Measurements from ENCODE around the gene CDH11.

DNA sequence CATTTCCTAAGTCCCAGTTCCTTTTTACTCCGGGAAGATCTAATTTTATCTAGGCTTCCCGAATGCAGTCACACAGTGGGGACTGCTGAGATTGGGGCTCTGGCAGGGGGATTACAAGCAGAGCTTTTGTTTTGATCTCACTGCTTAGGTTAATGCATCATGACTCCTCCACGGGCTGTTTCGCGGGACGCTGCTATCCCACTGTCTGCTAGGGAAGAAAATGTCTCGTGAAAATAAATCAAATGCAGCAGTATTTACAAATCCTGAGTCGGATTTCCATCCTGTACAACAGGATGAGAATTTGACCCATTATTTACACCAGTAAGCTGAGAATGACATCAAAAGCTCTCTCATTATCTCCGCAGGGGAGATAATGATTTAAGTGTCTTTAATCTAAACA lies 83.8 kb downstream of the CDH11 start:
- TF ChIP-seq, protein P1, sequence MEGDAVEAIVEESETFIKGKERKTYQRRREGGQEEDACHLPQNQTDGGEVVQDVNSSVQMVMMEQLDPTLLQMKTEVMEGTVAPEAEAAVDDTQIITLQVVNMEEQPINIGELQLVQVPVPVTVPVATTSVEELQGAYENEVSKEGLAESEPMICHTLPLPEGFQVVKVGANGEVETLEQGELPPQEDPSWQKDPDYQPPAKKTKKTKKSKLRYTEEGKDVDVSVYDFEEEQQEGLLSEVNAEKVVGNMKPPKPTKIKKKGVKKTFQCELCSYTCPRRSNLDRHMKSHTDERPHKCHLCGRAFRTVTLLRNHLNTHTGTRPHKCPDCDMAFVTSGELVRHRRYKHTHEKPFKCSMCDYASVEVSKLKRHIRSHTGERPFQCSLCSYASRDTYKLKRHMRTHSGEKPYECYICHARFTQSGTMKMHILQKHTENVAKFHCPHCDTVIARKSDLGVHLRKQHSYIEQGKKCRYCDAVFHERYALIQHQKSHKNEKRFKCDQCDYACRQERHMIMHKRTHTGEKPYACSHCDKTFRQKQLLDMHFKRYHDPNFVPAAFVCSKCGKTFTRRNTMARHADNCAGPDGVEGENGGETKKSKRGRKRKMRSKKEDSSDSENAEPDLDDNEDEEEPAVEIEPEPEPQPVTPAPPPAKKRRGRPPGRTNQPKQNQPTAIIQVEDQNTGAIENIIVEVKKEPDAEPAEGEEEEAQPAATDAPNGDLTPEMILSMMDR (IDR thresholded peaks at IDR 0.05) = no peak
- TF ChIP-seq EZH2 (IDR thresholded peaks at IDR 0.05; ENCODE audit: borderline replicate concordance, insufficient read depth, low read depth, low read length, poor library complexity, severe bottlenecking) = no peak

Measured in B cell (primary cell).